Middle frontal gyrus (tissue), 1 donor: ENCODE data around the gene UROC1.

Experiments used
- DNase-seq: peaks from one replicate; pipeline ENCODE4 v3.0.0-alpha.2; 2015; ENCODE audit warnings: low spot score; ENCODE audit errors: extremely low spot score

UROC1 gene

DNA sequence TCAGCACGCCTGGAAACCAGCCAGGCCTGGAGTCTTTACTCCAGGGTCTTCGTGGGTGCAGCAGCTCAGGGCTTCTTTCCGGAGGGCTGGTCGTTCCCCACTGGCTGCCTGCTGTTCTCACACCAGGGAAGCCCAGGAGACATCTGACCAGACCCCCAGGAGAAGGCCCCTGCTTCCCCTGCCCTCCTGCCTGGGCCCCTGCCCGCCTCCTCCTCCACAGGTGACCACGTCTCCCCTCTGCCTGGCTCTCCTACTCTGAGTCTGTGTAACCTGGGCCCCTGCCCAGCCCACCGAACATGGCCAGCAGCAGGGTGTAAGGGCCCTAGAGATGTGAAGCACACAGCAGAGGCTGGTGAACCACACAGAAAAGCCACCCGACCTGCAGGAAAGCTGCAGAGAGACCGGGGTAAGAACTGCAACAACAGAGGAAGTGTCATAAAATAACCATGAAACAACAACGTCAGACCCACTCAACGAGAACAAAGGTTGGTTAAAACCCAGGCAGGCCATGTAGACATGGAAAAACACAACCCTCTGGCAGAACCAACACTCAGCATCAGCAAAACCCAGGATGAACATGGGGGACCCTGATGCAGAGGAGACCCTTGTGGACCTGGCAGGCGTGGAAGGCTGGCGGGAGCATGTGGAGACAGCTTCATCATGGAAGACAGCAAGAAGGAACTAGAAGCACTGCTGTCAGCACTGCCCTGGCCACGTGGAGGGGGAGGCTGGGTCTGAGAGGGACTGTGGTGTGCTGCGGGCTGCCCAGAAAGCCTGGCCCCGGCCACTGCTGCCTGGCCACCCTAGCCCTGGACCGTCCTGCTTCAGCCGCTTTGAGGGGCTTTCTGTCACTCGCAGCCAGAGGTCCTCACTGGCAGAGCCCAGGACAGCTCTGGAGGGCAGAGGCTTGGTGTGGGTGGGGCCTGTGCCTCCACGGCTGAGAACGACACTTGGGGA, 20.4 kb downstream of the UROC1 start:
- no peak for DNase-seq

GRCh38 chr3:126495786-126496185, 21.8 kb downstream of the UROC1 start:
- DNase-seq = no peak

GRCh38 chr3:126494970-126495230, 22.7 kb downstream of the UROC1 start:
- DNase-seq = no peak

GRCh38 chr3:126494204-126494969, 23.2 kb downstream of the UROC1 start:
- no peak for DNase-seq

- no peak for DNase-seq
Measured at GRCh38 chr3:126493739-126494138, 23.8 kb downstream of the UROC1 start.

DNA sequence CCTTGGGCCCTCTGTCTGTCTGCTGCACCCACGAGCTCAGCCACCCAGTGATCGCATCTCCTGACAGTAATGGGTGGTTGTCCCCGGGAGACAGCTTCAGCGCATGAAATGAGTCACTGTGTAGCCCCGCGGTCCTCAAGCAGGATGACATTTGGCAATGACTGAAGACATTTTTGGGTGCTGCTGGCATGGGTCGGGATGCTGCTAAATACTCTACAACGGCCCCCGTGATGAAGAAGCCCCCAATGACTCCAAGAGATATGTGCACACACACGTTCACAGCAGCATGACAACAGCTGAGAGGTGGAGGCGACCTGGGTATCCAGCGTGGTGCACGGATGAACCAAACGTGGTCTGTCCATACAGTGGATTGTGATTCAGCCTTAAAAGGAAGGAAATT, 24.5 kb downstream of the UROC1 start:
- DNase-seq = no peak

DNA sequence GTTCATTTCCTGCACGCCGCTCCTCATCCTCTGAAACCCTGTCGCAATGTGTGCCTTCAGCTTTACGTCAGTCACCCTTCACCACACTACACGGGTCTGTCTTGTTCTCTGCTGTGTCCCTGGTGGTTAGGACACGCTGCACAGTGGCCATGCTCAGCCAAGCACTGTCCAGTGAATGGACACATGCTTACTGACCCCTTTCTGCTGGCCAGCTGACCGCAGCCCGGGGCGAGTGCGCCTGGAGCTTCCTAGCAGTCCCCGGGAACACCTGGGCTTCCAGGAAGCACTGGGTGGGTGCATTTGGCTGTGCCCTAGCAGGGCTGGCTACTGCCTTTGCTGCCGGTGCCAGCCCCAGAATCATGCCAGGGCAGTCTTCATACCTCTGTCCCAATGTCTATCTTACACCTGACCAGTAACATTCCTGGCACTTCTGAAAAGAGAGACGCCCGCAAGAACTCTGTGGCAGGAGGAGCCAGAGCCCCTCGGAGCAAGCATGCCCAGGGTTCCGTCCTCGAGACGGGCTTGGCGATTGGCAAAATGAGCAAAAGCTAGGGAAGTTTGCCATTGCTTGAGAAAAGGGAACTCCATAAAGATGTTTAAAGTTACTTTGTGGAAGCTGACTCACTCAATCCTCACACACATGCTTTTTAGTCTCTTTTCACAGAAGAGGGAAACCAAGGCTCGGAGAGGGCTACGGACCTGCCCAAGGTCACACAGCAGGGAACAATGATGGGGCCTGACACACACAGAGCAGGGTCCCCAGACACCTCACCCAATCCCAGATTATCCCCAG, 26.2 kb downstream of the UROC1 start:
- no peak for DNase-seq

DNA sequence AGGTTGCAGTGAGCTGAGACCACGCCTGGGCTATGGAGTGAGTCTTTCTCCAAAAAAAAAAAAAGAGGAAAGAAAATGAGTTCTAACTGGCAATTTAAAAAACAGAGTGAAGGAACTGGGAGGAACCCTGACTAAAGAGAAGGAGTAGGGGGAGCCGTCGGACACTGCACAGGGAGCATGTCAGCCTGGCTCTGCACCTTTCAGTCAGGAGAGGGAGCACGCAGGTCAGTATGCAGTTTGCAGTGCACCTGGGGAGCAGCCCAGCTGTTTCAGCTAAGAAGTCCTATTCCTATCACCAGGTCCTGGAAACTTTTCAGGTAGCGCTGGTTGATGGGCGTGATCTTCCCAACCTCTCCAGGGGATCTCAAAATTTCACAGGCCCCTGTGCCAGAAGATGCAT, 27.0 kb downstream of the UROC1 start:
- no peak for DNase-seq

DNA sequence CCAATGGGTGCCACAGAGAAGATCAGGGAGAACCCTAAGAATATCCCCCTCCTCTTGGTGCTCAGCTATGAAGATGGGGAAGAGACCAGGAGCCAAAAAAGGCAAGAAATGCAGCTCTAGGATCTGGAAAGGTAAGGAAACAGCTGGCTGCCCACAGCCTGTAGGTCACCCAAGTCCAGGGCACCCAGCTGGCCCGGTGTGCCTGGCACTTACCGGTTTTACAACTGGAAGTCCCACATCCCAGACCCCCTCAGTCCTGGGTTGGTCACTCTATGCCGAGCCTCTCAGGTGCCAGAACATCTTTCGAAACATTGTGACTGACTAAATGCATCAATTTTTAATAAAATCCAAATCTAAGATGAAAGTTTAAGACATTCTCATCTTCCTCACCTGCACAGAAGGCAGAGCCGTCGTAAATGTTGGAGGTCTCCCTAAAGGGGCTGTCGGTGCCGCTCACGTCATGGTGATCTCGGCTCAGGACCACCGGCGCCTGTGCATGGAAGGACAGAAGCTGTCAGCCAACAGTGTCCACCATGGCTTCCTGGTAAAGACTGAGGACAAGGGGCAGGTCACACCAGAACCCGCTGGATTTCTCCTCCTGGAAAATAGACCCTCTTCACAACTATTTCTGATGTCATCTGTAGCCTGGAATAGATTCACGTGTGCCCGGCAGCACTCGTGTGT, 28.5 kb downstream of the UROC1 start:
- DNase-seq = no peak

- no peak for DNase-seq
Measured at GRCh38 chr3:126488185-126488584, 29.4 kb downstream of the UROC1 start.

- DNase-seq = no peak
Measured at GRCh38 chr3:126487151-126487771, 30.3 kb downstream of the UROC1 start.

DNA sequence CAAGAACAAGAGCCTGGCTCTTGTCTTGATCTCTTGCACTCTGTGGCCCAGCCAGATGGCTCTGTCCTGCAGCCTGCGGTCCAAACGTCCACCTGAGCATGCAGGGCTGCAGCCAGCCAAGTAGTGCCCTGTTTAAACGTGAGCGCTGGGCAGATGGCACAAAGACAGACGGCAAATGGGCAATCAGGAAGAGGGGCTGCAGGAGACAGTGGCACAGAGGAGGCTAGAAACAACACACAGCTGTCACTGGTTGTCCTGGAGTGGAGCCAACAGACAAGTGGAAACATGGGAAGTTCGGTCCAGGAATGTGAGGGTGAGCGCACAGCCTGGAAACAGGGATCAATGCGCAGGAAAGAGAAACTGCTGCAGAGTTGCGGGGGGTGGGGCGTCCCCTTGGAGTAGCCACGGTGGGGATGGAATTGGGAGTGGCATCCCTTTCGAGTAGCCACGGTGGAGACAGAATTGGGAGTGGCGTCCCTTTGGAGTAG, 31.2 kb downstream of the UROC1 start:
- DNase-seq = no peak

DNA sequence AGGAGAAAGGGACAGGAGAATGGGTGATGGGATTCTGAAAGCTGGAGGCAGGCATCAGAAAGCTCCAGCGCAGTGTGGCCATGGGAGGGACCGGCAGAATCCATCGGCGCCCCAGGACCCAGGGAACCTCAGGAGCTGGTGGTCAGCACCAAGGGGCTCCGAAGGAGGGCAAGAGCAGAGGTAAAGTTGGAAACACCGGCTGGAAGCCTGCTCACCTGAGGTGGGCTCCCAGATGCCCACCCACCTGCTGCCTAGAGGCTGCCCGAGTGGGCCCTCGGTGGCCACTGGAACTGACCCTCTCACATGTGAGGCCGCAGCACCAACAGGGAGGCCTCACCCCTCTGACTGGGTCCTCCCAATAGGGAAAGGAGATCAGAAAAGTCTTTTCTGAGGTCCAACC, 31.6 kb downstream of the UROC1 start:
- DNase-seq = no peak

DNA sequence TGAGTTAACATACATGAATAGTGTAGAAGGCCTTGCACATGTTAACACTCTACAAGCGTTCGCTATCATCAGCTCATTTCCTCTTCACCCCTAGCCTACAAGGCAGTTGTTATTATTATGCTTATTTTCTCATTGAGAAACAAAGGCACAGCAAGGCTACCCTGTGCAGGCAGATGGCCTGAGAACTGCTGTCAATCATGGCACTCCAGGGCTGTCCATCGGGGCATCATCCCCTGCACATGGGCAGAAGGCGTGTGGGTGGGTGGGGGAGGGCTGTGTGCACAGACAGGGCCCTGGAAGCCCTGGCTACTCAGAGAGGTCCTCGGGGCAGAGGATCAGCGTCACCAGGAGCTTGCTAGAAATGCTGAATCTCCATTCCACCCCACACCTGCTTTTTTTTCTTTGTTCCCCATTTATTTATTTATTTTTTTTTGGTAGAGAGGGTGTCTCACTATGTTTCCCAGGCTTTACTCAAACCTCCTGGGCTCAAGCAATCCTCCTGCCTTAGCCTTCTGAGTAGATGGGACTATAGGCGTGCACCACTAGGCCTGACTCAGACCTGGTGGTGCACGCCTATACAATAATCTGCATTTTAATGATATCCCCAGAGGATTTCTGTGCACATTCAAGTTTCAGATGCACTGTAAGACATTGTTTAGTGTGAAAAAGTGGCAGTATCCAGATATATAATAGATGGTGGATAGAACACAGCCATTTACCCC, 32.2 kb downstream of the UROC1 start:
- no peak for DNase-seq

GRCh38 chr3:126484662-126485061, 32.9 kb downstream of the UROC1 start:
- DNase-seq = no peak

DNA sequence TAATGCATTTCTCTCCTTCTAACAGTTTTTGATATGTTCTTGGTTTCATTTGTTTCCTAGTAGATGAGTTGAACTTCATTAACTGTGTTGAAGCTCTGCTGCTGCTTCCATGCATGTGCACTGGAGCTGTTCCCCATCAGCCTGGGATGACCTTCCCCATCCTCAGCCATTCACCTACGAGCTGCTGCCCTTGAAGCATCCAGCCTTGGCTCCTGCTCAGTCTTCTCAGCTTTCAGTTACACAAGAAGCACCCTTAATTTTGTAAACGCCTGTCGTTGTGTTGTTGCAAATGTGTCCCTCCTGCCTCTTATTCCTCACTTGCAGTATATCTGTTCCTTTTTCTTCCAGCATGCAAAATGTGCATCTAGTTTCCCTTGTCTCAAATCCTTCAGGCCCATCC, 33.4 kb downstream of the UROC1 start:
- DNase-seq = no peak

DNA sequence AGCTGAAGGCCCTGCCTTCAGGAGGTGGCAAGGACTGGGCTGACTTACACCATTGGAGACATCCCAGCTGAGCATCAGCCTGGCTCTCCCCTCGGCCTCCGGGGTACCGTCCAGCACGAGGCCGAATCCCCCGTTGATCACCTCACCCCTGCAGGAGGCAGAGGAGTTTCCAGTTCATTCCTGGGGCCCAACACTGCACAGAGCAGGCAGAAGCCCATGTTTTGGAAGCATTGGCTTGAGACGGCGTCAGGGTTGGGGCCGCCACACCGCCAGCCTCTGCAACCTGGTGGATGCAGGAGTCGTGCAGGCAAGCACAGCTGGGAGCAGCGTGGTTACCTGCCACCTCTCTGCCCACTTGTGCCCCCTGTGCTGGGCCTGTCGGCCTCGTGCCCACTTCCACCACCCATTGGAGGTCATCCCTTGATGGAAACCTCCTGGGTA, 34.2 kb downstream of the UROC1 start:
- DNase-seq = no peak

- DNase-seq = no peak
Measured at GRCh38 chr3:126482503-126483255, 34.9 kb downstream of the UROC1 start.

DNA sequence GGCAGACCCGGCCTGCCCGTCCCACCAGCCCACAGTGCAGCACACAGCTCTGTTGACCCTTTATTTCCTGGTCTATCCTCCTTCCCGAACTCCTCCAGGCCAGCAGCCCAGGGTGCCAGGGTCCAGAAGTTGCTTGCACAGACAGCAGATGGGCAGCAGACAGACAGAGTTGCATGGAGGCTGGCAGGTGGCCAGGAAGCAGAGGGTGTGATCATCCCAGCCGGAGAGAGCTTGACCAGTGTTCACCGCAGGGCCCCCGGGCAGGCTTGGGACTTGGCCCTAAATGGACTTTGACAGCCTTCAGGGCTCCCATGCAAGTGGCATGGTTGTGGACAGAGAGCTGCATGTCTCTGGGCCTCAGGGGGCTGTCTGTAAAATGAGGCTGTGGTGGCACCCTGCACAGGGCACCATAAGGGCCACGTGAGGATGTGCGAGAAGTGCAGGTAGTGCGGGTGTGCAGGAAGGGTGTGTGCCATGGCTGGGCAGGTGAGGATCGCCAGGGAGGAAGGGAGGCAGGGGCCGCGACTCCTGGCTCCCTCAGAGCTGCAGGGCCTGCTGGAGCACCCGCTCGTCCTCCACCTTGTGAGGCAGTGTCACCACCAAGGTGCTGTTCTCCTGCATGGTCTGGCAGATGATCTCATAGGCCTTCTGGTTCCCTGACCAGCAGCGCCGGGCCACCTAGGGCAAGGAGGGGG, 35.6 kb downstream of the UROC1 start:
- no peak for DNase-seq
